Measurements from ENCODE around the gene VCL. TPM values are rescaled to one million over a fixed set of nuclear protein-coding genes. Genes with fewer than 3 reads are reported as not detected.
A peak's percentile ranks its signal among the peaks of the same experiment; 100 is the strongest.

The VCL gene
- total and polyA plus RNA-seq, 9 of the 15 experiments (the other 6 are each of a cell fraction or from before 2014, with no cell fraction given): 29.8 to 186 (median 76.4) TPM

DNA sequence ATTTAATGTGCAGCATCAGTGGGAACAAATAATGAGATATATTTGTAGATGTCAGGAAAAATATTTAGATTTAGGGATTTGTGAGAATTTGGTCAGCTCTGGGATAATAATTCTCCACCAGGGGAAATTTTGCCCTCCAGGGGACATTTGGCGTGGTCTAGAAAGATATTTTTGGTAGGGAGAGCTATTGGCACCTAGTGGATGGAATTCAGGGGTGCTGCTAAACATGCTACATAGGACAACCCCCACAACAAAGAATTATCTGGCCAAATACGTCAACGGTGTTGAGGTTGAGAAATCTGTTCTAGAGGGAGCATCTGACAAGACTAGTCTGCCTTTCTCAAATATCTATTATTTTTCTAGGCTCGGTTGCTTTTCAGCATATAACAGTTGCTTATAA, 155.2 kb downstream of the VCL start (continued):
- no peak for TF ChIP-seq ZNF282 (CRISPR knock-in tag; IDR thresholded peaks at IDR 0.05)
- TF ChIP-seq TEAD2 (tag; IDR thresholded peaks at IDR 0.05): peak; percentile 99
- no peak for TF ChIP-seq MYNN (IDR thresholded peaks at IDR 0.05)
- TF ChIP-seq MYNN (CRISPR knock-in tag; IDR thresholded peaks at IDR 0.05): no peak
- no peak for TF ChIP-seq PML (IDR thresholded peaks at IDR 0.05; ENCODE audit: low read length)
- no peak for TF ChIP-seq MTA2 (IDR thresholded peaks at IDR 0.05; ENCODE audit: low read depth)
- no peak for TF ChIP-seq POLR2B (IDR thresholded peaks at IDR 0.05; ENCODE audit: low read depth, partially characterized antibody)
- TF ChIP-seq TEAD4 (IDR thresholded peaks at IDR 0.05; ENCODE audit: low read length): peak; percentile 96
- peak; percentile 98 for TF ChIP-seq TEAD4 (CRISPR knock-in tag; IDR thresholded peaks at IDR 0.05; ENCODE audit: borderline replicate concordance)
- no peak for TF ChIP-seq POLR3A (IDR thresholded peaks at IDR 0.05; ENCODE audit: borderline replicate concordance, extremely low read depth, insufficient read depth, insufficient read length)
- TF ChIP-seq, protein P1, sequence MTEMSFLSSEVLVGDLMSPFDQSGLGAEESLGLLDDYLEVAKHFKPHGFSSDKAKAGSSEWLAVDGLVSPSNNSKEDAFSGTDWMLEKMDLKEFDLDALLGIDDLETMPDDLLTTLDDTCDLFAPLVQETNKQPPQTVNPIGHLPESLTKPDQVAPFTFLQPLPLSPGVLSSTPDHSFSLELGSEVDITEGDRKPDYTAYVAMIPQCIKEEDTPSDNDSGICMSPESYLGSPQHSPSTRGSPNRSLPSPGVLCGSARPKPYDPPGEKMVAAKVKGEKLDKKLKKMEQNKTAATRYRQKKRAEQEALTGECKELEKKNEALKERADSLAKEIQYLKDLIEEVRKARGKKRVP (CRISPR knock-in tag; IDR thresholded peaks at IDR 0.05): no peak
- TF ChIP-seq RBM34 (IDR thresholded peaks at IDR 0.05; ENCODE audit: borderline replicate concordance, insufficient read depth, low read length): no peak
- TF ChIP-seq CBFA2T3 (IDR thresholded peaks at IDR 0.05): no peak
- no peak for TF ChIP-seq SAP30 (IDR thresholded peaks at IDR 0.05; ENCODE audit: borderline replicate concordance, insufficient read depth, low read depth, low read length, poor library complexity, severe bottlenecking)
- TF ChIP-seq TCFL5 (CRISPR knock-in tag; conservative IDR thresholded peaks at IDR 0.05): no peak
- no peak for TF ChIP-seq ZNF780A (CRISPR knock-in tag; IDR thresholded peaks at IDR 0.05)
- no peak for TF ChIP-seq MIER1 (IDR thresholded peaks at IDR 0.05; ENCODE audit: low read depth)
- no peak for TF ChIP-seq ZNF507 (tag; conservative IDR thresholded peaks at IDR 0.05)
- TF ChIP-seq ZNF75A (CRISPR knock-in tag; IDR thresholded peaks at IDR 0.05): no peak
- TF ChIP-seq ESRRA (IDR thresholded peaks at IDR 0.05; ENCODE audit: borderline replicate concordance, low read depth): no peak
- TF ChIP-seq U2AF2 (optimal IDR thresholded peaks at IDR 0.05; ENCODE audit: low read depth, low read length): no peak
- TF ChIP-seq CBFB (CRISPR knock-in tag; IDR thresholded peaks at IDR 0.05): no peak
- no peak for TF ChIP-seq IFI16 (CRISPR knock-in tag; IDR thresholded peaks at IDR 0.05)
- TF ChIP-seq NCOA2 (IDR thresholded peaks at IDR 0.05; ENCODE audit: partially characterized antibody in 2 of 2): no peak
- peak; percentile 98 to 100 for TF ChIP-seq TEAD1 (CRISPR knock-in tag; IDR thresholded peaks at IDR 0.05)
- TF ChIP-seq NONO (IDR thresholded peaks at IDR 0.05; ENCODE audit: low read depth in 2 of 2, low read length in 1 of 2): no peak
- peak; percentile 72 to 76 for TF ChIP-seq KDM1A (IDR thresholded peaks at IDR 0.05)
- no peak; the same call in 1 of the 2 replicates for TF ChIP-seq LEF1 (IDR thresholded peaks at IDR 0.05)
- TF ChIP-seq KDM2B (CRISPR knock-in tag; IDR thresholded peaks at IDR 0.05): no peak
- no peak for TF ChIP-seq ETV5 (CRISPR knock-in tag; IDR thresholded peaks at IDR 0.05; ENCODE audit: low read depth)
- no peak for TF ChIP-seq NFIC (IDR thresholded peaks at IDR 0.05)
- TF ChIP-seq SPI1 (IDR thresholded peaks at IDR 0.05; ENCODE audit: borderline replicate concordance, low read depth, low read length): no peak

Measured in K562 (cell line).